Esophagus muscularis mucosa (tissue), 3 donors: ENCODE measurements around the gene CLEC18C.
"Not testable (repeated sequence)": the region's sequence is repeated elsewhere in the genome, so short reads cannot be mapped to it uniquely, and the experiment has no call there.

Source experiments
- CTCF ChIP-seq, 3 experiments: fragments of 200-600 bp in 2 of 3; fragments of 450-650 bp in 1 of 3; sonication (generic) in 2 of 3; IDR thresholded peaks; one replicate each; pipeline ENCODE4 v1.5.1; 2017 to 2019; ENCODE audit warnings: antibody characterized with exemption in 3 of 3, mild to moderate bottlenecking in 2 of 3, moderate library complexity in 1 of 3
- POLR2A ChIP-seq: fragments of 450-650 bp; IDR thresholded peaks from one replicate; pipeline ENCODE4 v1.6.1; 2017; ENCODE audit warnings: antibody characterized with exemption, moderate library complexity, mild to moderate bottlenecking, low read depth

- TF ChIP-seq CTCF (IDR thresholded peaks at IDR 0.05); POLR2A: not testable (repeated sequence)
Observed at GRCh38 chr16:70196683-70197300, 23.2 kb downstream of the CLEC18C start.
